Inflammatory macrophage treated with lipopolysaccharide for 4 hours (primary cell): ENCODE measurements around the gene MRPL23.

Experiments used
- DNase-seq: peaks from one replicate; pipeline ENCODE4 v3.0.0-alpha.2; 2020

Gene MRPL23

GRCh38 chr11:1946812-1947484 lies at the start of gene MRPL23:
Gene MRPL23, plus strand, starts transcription at chr11:1947332. Its CDS starts 31 bp downstream, at chr11:1947363.
- DNase-seq = no peak

- DNase-seq = no peak
Measured at GRCh38 chr11:1899090-1899489, 48.0 kb upstream of the MRPL23 start.

- no peak for DNase-seq
Measured at GRCh38 chr11:1899686-1900085, 47.4 kb upstream of the MRPL23 start.

GRCh38 chr11:1906181-1906580 lies 41.0 kb upstream of the MRPL23 start:
- no peak for DNase-seq

GRCh38 chr11:1906611-1907423 lies 40.3 kb upstream of the MRPL23 start:
- DNase-seq = no peak

- DNase-seq = no peak
Measured at GRCh38 chr11:1908618-1909017, 38.5 kb upstream of the MRPL23 start.

- DNase-seq = no peak
Measured at GRCh38 chr11:1909524-1909923, 37.6 kb upstream of the MRPL23 start.

- DNase-seq = peak; percentile 58
Measured at GRCh38 chr11:1912289-1912878, 34.7 kb upstream of the MRPL23 start.

GRCh38 chr11:1913271-1914060 lies 33.7 kb upstream of the MRPL23 start:
- no peak for DNase-seq

GRCh38 chr11:1915795-1916131 lies 31.4 kb upstream of the MRPL23 start:
- DNase-seq = no peak

GRCh38 chr11:1916132-1916985 lies 30.8 kb upstream of the MRPL23 start:
- DNase-seq = no peak

GRCh38 chr11:1916986-1917522 lies 30.1 kb upstream of the MRPL23 start:
- no peak for DNase-seq

GRCh38 chr11:1917523-1918435 lies 29.4 kb upstream of the MRPL23 start:
- no peak for DNase-seq

GRCh38 chr11:1918436-1919315 lies 28.5 kb upstream of the MRPL23 start:
- no peak for DNase-seq

- DNase-seq = no peak
Measured at GRCh38 chr11:1919391-1920127, 27.6 kb upstream of the MRPL23 start, which contains the start of gene TNNT3. Gene TNNT3, plus strand, starts transcription at chr11:1919703. Its CDS starts 3,172 bp downstream, at chr11:1922875.

- DNase-seq = no peak
Measured at GRCh38 chr11:1920128-1920908, 26.8 kb upstream of the MRPL23 start.

- DNase-seq = no peak
Measured at GRCh38 chr11:1920909-1921573, 26.1 kb upstream of the MRPL23 start.
